K562 (cell line): ENCODE measurements around the gene CALML6. TPM values are rescaled to one million over a fixed set of nuclear protein-coding genes. Genes with fewer than 3 reads are reported as not detected.

Experiments
- ADNP ChIP-seq: fragments of 200-800 bp; sonication (Bioruptor generic); IDR thresholded peaks from 2 replicates; pipeline ENCODE4 v1.6.1; 2016; ENCODE audit warnings: missing genetic modification characterization, missing compliant biosample characterization
- CSDE1 ChIP-seq, 2 experiments: fragments of 450-650 bp; IDR thresholded peaks; 2 replicates each; pipeline ENCODE4 v1.6.1; 2016; ENCODE audit warnings: mild to moderate bottlenecking in 1 of 2
- FOXJ2 ChIP-seq: fragments of 200-800 bp; sonication (Bioruptor generic); IDR thresholded peaks from 2 replicates; pipeline ENCODE4 v1.6.1; 2016; ENCODE audit warnings: missing genetic modification characterization, missing compliant biosample characterization
- HNRNPH1 ChIP-seq: fragments of 200-400 bp; formaldehyde crosslinking; optimal IDR thresholded peaks from 2 replicates; pipeline ENCODE3; 2017; ENCODE audit warnings: low read depth, mild to moderate bottlenecking, low read length, moderate library complexity
- KHSRP ChIP-seq: fragments of 450-650 bp; IDR thresholded peaks from 2 replicates; pipeline ENCODE4 v1.6.1; 2017
- L3MBTL2 ChIP-seq: fragments of 450-650 bp; IDR thresholded peaks from 2 replicates; pipeline ENCODE4 v1.6.1; 2016; ENCODE audit warnings: mild to moderate bottlenecking, moderate library complexity
- MTA2 ChIP-seq: fragments of 450-650 bp; IDR thresholded peaks from 2 replicates; pipeline ENCODE4 v1.6.1; 2016; ENCODE audit warnings: low read depth
- MYNN ChIP-seq, 2 experiments: sonication (generic); formaldehyde crosslinking in 1 of 2; IDR thresholded peaks; 2 replicates each; pipeline versions ENCODE4 v1.5.0 to v1.6.1; 2016 to 2020; ENCODE audit warnings: antibody characterized with exemption in 1 of 2, missing genetic modification reagents in 1 of 2
- NCOA2 ChIP-seq, 2 experiments: fragments of 450-650 bp; IDR thresholded peaks; 2 replicates each; pipeline ENCODE4 v1.6.1; 2018; ENCODE audit warnings: mild to moderate bottlenecking in 2 of 2, moderate library complexity in 1 of 2; ENCODE audit not compliant: partially characterized antibody in 2 of 2
- NR4A1 ChIP-seq, 2 experiments: fragments of 250-450 bp in 1 of 2; fragments of 450-650 bp in 1 of 2; sonication (Bioruptor Pico) in 1 of 2; IDR thresholded peaks; 2 replicates each; pipeline versions ENCODE4 v1.4.0 to v1.6.1; 2016 to 2020; ENCODE audit warnings: mild to moderate bottlenecking in 2 of 2, missing compliant biosample characterization in 1 of 2, missing genetic modification characterization in 1 of 2, moderate library complexity in 1 of 2
- TARDBP ChIP-seq: fragments of 450-650 bp; IDR thresholded peaks from 2 replicates; pipeline ENCODE4 v1.6.1; 2016
- XRCC5 ChIP-seq: fragments of 200-400 bp; formaldehyde crosslinking; IDR thresholded peaks from 2 replicates; pipeline ENCODE4 v1.6.1; 2017; ENCODE audit warnings: low read depth, mild to moderate bottlenecking, low read length
- ZFP36 ChIP-seq: fragments of 150-350 bp; IDR thresholded peaks from 2 replicates; pipeline ENCODE4 v1.6.1; 2018; ENCODE audit warnings: low read length, low read depth; ENCODE audit not compliant: partially characterized antibody
- ZKSCAN8 ChIP-seq: fragments of 200-800 bp; sonication (Bioruptor generic); IDR thresholded peaks from 2 replicates; pipeline ENCODE4 v1.6.1; 2016; ENCODE audit warnings: missing genetic modification characterization, missing compliant biosample characterization
- ZNF143 ChIP-seq: sonication (generic); formaldehyde crosslinking; IDR thresholded peaks from 2 replicates; pipeline ENCODE4 v1.9.0; 2022; ENCODE audit warnings: mild to moderate bottlenecking, missing genetic modification reagents
- ZNF444 ChIP-seq: fragments of 250-450 bp; sonication (Bioruptor Pico); IDR thresholded peaks from 2 replicates; pipeline ENCODE4 v1.4.0; 2020; ENCODE audit warnings: mild to moderate bottlenecking, moderate library complexity
- ZNF655 ChIP-seq: fragments of 250-450 bp; sonication (Bioruptor Pico); IDR thresholded peaks from 2 replicates; pipeline ENCODE4 v1.5.0; 2021
- ZNF785 ChIP-seq: fragments of 250-450 bp; sonication (Bioruptor Pico); IDR thresholded peaks from 2 replicates; pipeline ENCODE4 v1.4.0; 2020; ENCODE audit warnings: mild to moderate bottlenecking
- polyA plus RNA-seq, 8 experiments: library from polyadenylated mRNA; depleted of rRNA in 4 of 8; stranded (reverse) in 5 of 8; unstranded in 3 of 8; fragments of >200 nt; fragmentation: Nextera tagmentation in 2 of 8; fragmentation: Illumina TruSeq in 1 of 8; extraction: Ambion mirVana in 2 of 8; extraction: Trizol in 1 of 8; gene quantifications; 2 replicates each; pipeline versions ENCODE4 v1.2.1 to v1.2.3, GENCODE V29; 2011 to 2014; ENCODE audit warnings: inconsistent platforms in 1 of 8, missing spikeins in 1 of 8
- total RNA-seq, 7 experiments: library from RNA; depleted of rRNA in 6 of 7; stranded (reverse); fragments of >200 nt in 6 of 7; fragmentation: Illumina TruSeq in 2 of 7; extraction: Trizol in 2 of 7; gene quantifications; 2 replicates each; pipeline versions ENCODE4 v1.2.1 to v1.2.3, GENCODE V29; 2011 to 2021; ENCODE audit warnings: low replicate concordance in 1 of 7
- TF ChIP-seq, protein P1 (sequence below): fragments of 450-650 bp; IDR thresholded peaks from 2 replicates; pipeline ENCODE4 v1.6.1; 2016; ENCODE audit warnings: low read depth

CALML6 gene
- total and polyA plus RNA-seq, 9 of the 15 experiments (the other 6 are each of a cell fraction or from before 2014, with no cell fraction given) = 0.14 TPM; not detected in 8

- TF ChIP-seq, protein P1, sequence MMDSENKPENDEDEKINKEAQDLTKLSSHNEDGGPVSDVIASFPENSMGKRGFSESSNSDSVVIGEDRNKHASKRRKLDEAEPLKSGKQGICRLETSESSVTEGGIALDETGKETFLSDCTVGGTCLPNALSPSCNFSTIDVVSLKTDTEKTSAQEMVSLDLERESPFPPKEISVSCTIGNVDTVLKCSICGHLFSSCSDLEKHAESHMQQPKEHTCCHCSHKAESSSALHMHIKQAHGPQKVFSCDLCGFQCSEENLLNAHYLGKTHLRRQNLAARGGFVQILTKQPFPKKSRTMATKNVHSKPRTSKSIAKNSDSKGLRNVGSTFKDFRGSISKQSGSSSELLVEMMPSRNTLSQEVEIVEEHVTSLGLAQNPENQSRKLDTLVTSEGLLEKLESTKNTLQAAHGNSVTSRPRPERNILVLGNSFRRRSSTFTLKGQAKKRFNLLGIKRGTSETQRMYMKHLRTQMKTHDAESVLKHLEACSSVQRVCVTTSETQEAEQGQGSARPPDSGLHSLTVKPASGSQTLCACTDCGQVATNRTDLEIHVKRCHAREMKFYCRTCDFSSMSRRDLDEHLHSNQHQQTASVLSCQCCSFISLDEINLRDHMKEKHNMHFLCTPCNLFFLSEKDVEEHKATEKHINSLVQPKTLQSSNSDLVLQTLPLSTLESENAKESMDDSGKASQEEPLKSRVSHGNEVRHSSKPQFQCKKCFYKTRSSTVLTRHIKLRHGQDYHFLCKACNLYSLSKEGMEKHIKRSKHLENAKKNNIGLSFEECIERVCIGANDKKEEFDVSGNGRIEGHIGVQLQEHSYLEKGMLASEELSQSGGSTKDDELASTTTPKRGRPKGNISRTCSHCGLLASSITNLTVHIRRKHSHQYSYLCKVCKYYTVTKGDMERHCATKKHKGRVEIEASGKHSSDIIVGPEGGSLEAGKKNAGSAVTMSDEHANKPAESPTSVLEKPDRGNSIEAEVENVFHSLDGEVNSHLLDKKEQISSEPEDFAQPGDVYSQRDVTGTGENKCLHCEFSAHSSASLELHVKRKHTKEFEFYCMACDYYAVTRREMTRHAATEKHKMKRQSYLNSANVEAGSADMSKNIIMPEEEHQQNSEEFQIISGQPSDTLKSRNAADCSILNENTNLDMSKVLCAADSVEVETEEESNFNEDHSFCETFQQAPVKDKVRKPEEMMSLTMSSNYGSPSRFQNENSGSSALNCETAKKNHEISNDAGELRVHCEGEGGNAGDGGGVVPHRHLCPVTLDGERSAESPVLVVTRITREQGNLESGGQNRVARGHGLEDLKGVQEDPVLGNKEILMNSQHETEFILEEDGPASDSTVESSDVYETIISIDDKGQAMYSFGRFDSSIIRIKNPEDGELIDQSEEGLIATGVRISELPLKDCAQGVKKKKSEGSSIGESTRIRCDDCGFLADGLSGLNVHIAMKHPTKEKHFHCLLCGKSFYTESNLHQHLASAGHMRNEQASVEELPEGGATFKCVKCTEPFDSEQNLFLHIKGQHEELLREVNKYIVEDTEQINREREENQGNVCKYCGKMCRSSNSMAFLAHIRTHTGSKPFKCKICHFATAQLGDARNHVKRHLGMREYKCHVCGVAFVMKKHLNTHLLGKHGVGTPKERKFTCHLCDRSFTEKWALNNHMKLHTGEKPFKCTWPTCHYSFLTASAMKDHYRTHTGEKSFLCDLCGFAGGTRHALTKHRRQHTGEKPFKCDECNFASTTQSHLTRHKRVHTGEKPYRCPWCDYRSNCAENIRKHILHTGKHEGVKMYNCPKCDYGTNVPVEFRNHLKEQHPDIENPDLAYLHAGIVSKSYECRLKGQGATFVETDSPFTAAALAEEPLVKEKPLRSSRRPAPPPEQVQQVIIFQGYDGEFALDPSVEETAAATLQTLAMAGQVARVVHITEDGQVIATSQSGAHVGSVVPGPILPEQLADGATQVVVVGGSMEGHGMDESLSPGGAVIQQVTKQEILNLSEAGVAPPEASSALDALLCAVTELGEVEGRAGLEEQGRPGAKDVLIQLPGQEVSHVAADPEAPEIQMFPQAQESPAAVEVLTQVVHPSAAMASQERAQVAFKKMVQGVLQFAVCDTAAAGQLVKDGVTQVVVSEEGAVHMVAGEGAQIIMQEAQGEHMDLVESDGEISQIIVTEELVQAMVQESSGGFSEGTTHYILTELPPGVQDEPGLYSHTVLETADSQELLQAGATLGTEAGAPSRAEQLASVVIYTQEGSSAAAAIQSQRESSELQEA = no peak
- no peak for TF ChIP-seq ZKSCAN8 (CRISPR knock-in tag)
- peak; percentile 17 for TF ChIP-seq ZFP36
- no peak for TF ChIP-seq ZNF785 (CRISPR knock-in tag)
- TF ChIP-seq L3MBTL2 = peak; percentile 85
- no peak for TF ChIP-seq ZNF444 (CRISPR knock-in tag)
- TF ChIP-seq CSDE1 (IDR thresholded peaks at IDR 0.05) = no peak
- no peak for TF ChIP-seq FOXJ2 (tag)
- TF ChIP-seq XRCC5 = peak; percentile 51
- TF ChIP-seq ADNP (tag) = no peak
- no peak for TF ChIP-seq KHSRP
- TF ChIP-seq NCOA2 (IDR thresholded peaks at IDR 0.05; ENCODE audit: partially characterized antibody in 2 of 2) = no peak
- TF ChIP-seq ZNF143 (CRISPR knock-in tag) = no peak
- TF ChIP-seq TARDBP = 0 out of 2 replicates have a peak, but pooled peaks have one; percentile 55
- TF ChIP-seq NR4A1 (CRISPR knock-in tag; IDR thresholded peaks at IDR 0.05) = no peak
- no peak for TF ChIP-seq NR4A1 (tag; IDR thresholded peaks at IDR 0.05)
- TF ChIP-seq MYNN (IDR thresholded peaks at IDR 0.05) = no peak
- no peak for TF ChIP-seq MYNN (CRISPR knock-in tag; IDR thresholded peaks at IDR 0.05)
- TF ChIP-seq ZNF655 (CRISPR knock-in tag) = no peak
- no peak for TF ChIP-seq MTA2
- no peak for TF ChIP-seq HNRNPH1
These were observed 4.4 kb downstream of the CALML6 start (continued) for GRCh38 chr1:1919304-1920056.
